WERI-Rb-1 (cell line): ENCODE data around the gene RAB24.

Experiments used
- DNase-seq: peaks from one replicate; pipeline ENCODE4 v3.0.0-alpha.2; 2020
- H3K27ac ChIP-seq: fragments of 250-450 bp; sonication (Bioruptor Pico); 2 replicates; pipeline ENCODE4 v1.5.1; 2020; ENCODE audit warnings: mild to moderate bottlenecking, moderate library complexity
- H3K27me3 ChIP-seq: fragments of 250-450 bp; sonication (Bioruptor Pico); 2 replicates; pipeline ENCODE4 v1.5.1; 2021; ENCODE audit warnings: mild to moderate bottlenecking, low read depth, moderate library complexity; ENCODE audit not compliant: insufficient read depth, severe bottlenecking
- H3K36me3 ChIP-seq: fragments of 250-450 bp; sonication (Bioruptor Pico); 2 replicates; pipeline ENCODE4 v1.5.1; 2020; ENCODE audit warnings: mild to moderate bottlenecking, moderate library complexity
- H3K4me3 ChIP-seq: 2 replicates; pipeline ENCODE4 v1.5.1; 2011; ENCODE audit warnings: low read depth, mild to moderate bottlenecking, control low read depth, low read length
- H3K9me3 ChIP-seq: fragments of 250-450 bp; sonication (Bioruptor Pico); 2 replicates; pipeline ENCODE4 v1.5.1; 2021; ENCODE audit warnings: mild to moderate bottlenecking, moderate library complexity; ENCODE audit not compliant: severe bottlenecking
- TF ChIP-seq, protein P1 (sequence below): IDR thresholded peaks from 2 replicates; pipeline ENCODE4 v1.5.1; 2011; ENCODE audit warnings: low read depth, mild to moderate bottlenecking, control low read depth, inconsistent platforms, low read length

Gene RAB24

DNA sequence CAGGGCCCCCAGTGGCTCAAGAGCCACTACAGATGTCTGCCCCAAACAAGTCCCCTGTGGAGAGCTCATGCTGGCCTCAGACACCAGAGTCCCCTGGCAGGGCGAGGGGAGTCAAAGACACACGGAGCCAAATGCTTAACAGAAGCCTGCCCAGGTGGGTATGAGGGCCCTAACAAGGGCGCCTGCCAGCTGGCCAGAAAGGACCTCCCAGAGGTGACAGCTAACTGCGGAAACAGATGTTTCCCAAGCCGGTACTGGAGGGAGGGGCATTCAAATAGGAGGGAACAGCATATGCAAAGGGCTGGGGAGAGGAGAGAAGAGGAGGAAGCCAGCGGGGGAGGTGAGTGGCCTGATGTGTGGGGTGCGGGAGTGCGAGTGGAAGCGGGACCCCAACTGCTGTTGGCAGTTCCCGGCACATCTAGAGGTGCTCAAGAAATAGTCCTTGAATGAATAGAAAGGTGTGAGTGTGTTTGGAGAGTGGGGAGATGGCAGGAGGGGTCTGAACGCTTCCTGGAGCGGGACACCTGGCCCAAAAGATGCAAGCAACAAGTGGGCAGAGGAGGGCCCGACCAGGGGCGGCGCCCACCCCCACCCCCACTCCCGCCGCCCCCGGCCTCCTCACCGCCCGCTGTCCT, 7.4 kb upstream of the RAB24 start:
- no peak for DNase-seq
- Histone ChIP-seq H3K27me3 (no peaks in the 10 kb centered on the region), H3K4me3 (peak overlapping the region; percentile 62), H3K36me3 (peaks cover 16% of the 10 kb centered on the region), H3K9me3 (no peaks in the 10 kb centered on the region), H3K27ac (no peak overlapping the region)
- TF ChIP-seq, protein P1, sequence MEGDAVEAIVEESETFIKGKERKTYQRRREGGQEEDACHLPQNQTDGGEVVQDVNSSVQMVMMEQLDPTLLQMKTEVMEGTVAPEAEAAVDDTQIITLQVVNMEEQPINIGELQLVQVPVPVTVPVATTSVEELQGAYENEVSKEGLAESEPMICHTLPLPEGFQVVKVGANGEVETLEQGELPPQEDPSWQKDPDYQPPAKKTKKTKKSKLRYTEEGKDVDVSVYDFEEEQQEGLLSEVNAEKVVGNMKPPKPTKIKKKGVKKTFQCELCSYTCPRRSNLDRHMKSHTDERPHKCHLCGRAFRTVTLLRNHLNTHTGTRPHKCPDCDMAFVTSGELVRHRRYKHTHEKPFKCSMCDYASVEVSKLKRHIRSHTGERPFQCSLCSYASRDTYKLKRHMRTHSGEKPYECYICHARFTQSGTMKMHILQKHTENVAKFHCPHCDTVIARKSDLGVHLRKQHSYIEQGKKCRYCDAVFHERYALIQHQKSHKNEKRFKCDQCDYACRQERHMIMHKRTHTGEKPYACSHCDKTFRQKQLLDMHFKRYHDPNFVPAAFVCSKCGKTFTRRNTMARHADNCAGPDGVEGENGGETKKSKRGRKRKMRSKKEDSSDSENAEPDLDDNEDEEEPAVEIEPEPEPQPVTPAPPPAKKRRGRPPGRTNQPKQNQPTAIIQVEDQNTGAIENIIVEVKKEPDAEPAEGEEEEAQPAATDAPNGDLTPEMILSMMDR, result no peak

DNA sequence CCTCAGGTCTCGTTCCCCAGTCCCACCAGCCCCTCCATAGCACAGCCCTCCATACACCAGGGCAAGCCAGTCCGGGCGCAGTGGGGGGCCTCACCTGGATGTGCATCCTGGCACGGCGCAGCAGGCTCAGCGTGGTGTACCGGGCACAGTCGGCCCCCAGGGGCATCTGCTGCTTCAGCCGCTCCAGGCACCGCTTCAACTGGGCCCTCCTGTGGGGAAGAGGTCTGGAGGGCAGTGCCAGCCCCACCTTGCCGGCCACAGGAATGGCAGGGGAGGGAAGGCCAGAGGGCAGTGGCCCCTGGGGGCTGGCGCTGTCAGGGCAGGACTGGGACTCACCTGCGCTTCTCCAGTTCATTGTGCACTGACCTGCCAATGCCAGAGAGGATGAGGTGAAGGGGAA, 6.8 kb upstream of the RAB24 start:
- TF ChIP-seq, protein P1, result no peak
- H3K27me3 ChIP-seq, result no peaks in the 10 kb centered on the region
- no peaks in the 10 kb centered on the region for H3K9me3 ChIP-seq
- DNase-seq, result no peak
- H3K27ac ChIP-seq, result no peak overlapping the region
- H3K4me3 ChIP-seq, result no peak overlapping the region
- peaks cover 21% of the 10 kb centered on the region for H3K36me3 ChIP-seq

DNA sequence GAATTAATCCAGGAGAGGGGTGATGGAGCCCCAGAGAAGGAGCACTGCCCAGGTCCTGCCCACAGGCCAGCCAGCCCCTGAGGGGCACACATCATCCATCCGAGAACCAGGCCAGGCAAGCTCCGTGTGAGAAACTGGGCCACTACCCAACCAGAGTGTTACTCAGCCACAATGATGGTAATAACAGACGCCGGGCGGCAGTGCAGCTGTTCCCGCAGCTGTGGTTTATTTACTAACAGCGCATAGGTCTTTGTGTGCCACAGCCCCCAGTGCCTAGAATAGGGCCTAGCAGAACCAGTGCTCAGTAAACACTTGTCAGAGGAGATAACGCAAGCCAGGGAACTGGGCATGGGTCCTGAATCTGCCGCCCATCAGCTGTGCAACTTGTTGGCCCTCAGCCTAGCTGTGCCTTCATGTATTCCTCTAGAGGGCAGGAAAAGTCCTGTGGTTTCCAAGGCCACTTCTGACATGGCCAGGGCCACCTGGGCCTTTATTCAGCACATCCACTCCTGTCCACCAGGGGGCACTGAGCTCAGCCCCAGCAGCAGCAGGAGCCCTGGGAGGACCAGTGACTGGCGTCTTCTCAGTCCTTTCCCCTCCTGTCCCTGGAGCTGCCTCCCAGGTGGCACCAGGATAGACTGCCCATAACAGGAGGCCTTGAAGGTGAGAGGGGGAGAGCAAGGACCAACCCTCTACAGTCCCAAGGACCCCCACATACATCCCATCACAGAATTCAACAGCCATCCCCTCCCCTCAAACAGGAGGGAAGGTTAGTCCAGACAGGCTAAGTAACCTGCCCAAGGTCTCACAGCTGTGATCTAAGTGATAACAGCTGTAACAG, 6.1 kb upstream of the RAB24 start:
- Histone ChIP-seq H3K27ac (no peak overlapping the region), H3K9me3 (no peaks in the 10 kb centered on the region), H3K36me3 (peaks cover 23% of the 10 kb centered on the region), H3K27me3 (no peaks in the 10 kb centered on the region), H3K4me3 (no peak overlapping the region)
- TF ChIP-seq, protein P1, result peak; percentile 77
- DNase-seq, result peak; percentile 72

DNA sequence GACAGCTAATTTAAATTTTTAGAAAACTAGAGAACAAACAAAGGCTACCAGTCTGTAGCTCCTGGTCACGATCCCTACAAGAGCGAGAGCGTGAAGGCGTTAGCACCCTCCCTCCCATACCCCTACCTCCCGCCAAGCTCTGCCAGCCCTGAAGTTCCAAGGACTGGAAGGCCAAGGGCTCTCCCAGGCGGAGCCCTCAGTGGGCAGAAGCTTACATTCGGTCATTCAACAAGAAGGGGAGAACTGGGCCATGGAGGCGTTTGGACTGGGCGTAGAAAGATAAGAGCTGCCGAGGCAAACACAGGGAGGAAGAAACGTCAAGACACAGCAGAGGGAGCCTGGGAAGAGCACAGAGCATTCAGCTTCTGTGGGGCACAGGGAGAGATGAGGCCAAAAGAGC, 5.2 kb upstream of the RAB24 start:
- TF ChIP-seq, protein P1, result no peak
- no peak overlapping the region for H3K27ac ChIP-seq

DNA sequence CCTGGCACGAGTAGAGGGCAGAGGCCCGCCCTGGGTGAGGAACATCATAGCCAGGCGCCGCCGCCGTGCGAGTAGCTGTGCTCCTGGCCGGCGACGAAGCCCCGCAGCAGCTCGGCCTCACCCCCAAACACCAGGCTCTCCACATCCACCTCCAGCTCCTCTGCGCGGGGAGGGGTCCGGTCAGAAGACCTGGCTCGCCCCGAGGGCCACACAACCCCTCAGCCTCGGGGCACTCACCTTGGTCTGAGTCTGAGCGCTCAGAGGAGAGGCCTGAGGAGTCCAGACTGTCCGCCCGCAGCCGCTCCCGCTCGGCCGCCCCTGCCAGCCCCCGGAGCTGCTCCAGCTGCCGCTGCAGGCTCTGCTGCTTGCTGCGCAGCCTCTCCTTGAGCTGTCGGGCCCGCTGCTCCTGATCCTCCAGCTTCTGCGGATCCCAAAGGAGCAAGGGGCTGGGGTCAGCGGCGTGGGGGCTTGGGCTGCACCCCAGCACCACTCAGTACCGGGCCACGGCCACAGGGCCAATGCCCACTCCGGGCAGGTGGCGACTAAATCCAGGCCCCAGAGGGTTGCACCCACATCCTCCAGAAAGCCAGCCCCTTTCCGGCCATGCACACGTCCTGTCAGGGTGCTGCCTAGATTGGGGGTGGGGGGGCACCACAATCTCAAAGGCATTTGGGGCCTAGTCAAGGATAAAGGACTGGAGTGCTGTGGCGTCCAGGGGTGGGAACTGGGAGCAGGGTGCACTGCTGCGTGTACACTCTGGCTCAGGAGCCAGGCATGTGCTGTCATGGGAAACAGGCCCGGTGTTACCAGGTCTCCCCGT, 4.2 kb upstream of the RAB24 start:
- Histone ChIP-seq H3K36me3 (peaks cover 23% of the 10 kb centered on the region), H3K27me3 (no peaks in the 10 kb centered on the region), H3K4me3 (no peak overlapping the region), H3K9me3 (no peaks in the 10 kb centered on the region), H3K27ac (no peak overlapping the region)
- TF ChIP-seq, protein P1, result no peak
- no peak for DNase-seq

More for the DNA sequence above, 5.2 kb upstream of the RAB24 start:
- Histone ChIP-seq H3K27me3 (no peaks in the 10 kb centered on the region), H3K36me3 (peaks cover 23% of the 10 kb centered on the region), H3K4me3 (no peak overlapping the region), H3K9me3 (no peaks in the 10 kb centered on the region)
- no peak for DNase-seq
